ENCODE measurements around the gene BARHL1.

The BARHL1 gene

GRCh38 chr9:132626285-132626684, 43.9 kb downstream of the BARHL1 start:
- no peak for FAIRE-seq

- FAIRE-seq, result no peak
Measured at GRCh38 chr9:132627106-132627505, 44.7 kb downstream of the BARHL1 start.

- FAIRE-seq, result no peak
Measured at GRCh38 chr9:132627594-132627993, 45.2 kb downstream of the BARHL1 start.

GRCh38 chr9:132628746-132629145, 46.3 kb downstream of the BARHL1 start:
- no peak for FAIRE-seq

- FAIRE-seq, result no peak
Measured at GRCh38 chr9:132630116-132630515, 47.7 kb downstream of the BARHL1 start.

GRCh38 chr9:132630811-132631210, 48.4 kb downstream of the BARHL1 start:
- FAIRE-seq, result no peak

- no peak for FAIRE-seq
Measured at GRCh38 chr9:132631280-132631679, 48.9 kb downstream of the BARHL1 start.

GRCh38 chr9:132631685-132632084, 49.3 kb downstream of the BARHL1 start:
- no peak for FAIRE-seq

GRCh38 chr9:132632413-132633129, 50.2 kb downstream of the BARHL1 start:
- FAIRE-seq, result no peak

- FAIRE-seq, result no peak
Measured at GRCh38 chr9:132634327-132634726, 51.9 kb downstream of the BARHL1 start.

GRCh38 chr9:132637351-132637750, 54.9 kb downstream of the BARHL1 start:
- no peak for FAIRE-seq

GRCh38 chr9:132637801-132638200, 55.4 kb downstream of the BARHL1 start:
- no peak for FAIRE-seq

GRCh38 chr9:132638240-132638639, 55.8 kb downstream of the BARHL1 start:
- FAIRE-seq, result no peak

GRCh38 chr9:132639322-132639721, 56.9 kb downstream of the BARHL1 start:
- no peak for FAIRE-seq

Measured in endometrium (tissue), 2 donors.